NCI-H2081 treated with DMSO at 0.1 percent for 48 hours (cell line): ENCODE measurements around the gene PGGHG.

Source experiments
- DNase-seq: peaks from one replicate; lab custom pipeline; 2025; lab: John Stamatoyannopoulos, UW

PGGHG gene

DNA sequence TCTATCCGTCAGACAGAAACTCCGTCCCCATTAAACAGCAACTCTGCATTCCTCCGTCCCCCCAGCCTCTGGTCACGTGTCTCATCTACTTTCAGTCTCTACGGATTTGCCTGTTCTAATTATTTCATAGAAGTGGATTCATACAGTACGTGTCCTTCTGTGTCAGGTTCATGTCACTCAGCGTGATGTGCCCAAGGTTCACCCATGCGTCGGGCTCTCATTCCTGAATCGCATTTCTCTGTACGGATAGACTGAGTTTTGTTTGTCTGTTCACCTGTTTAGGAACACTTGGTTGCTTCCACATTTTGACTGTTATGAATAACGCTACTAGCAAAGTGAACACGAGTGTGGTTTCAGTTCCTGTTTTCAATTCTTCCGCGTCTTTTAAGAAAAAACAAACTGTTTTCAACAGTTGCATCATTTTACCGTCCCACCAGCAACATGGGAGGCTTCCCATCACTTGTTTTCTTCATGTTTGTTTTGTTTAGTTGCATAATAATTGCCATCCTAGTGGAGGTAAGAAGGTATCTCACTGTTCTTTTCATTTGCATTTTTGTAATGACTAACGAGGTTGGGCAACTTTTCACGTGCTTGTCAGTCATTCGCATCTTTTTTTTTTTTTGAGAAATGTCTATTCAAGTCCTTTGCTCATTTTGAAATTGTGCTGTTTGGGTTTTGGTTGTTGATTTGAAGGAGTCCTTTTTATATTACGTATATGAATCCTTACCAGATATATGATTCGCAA lies 19.6 kb upstream of the PGGHG start:
- DNase-seq = no peak

DNA sequence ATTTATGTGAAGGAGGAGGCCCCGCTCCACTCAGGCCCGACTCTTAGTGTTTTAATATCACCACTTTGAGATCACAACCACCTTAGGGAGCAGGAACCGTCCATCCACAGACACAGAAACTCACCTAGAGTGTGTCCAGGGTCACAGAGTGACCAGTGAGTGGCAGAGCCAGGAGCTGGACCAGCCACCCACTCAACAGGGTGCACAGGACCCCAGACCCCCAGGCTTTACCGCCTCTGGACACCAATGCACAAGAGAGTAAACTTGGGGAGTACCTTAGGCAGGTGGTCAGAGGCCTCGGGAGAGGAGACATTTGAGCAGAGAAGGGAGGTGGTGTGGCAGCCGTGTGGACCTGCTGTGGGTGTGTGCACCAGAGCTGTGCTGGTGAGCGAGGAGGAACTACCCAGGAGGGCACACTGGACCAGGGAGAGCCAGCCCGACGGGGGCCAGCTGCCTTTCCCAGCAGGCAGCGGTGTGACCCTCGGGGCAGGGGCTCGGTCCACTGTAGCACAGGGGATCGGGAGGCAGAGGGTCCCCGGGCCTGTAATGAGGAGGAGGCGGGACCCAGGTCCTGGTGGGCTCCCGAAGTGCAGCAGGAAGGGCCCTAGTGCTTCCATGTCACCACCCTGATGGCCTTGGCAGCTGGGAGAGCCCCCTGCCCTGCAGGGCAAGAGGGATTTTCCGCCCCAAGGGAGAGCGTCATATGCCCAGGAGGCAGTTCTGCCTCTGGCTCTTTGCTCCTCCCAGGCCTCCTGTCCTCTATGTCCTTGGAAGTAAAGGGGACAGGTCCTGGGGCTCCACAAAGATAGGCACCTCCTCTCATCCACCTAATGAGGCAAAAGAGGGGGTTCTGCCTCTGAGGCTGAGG lies 18.2 kb upstream of the PGGHG start:
- no peak for DNase-seq

GRCh38 chr11:271319-271715 lies 17.6 kb upstream of the PGGHG start:
- no peak for DNase-seq

GRCh38 chr11:272195-272930 lies 16.6 kb upstream of the PGGHG start:
- no peak for DNase-seq

- no peak for DNase-seq
Observed at GRCh38 chr11:272931-273198, 16.1 kb upstream of the PGGHG start.

- DNase-seq = no peak
Observed at GRCh38 chr11:276219-276618, 12.7 kb upstream of the PGGHG start.

DNA sequence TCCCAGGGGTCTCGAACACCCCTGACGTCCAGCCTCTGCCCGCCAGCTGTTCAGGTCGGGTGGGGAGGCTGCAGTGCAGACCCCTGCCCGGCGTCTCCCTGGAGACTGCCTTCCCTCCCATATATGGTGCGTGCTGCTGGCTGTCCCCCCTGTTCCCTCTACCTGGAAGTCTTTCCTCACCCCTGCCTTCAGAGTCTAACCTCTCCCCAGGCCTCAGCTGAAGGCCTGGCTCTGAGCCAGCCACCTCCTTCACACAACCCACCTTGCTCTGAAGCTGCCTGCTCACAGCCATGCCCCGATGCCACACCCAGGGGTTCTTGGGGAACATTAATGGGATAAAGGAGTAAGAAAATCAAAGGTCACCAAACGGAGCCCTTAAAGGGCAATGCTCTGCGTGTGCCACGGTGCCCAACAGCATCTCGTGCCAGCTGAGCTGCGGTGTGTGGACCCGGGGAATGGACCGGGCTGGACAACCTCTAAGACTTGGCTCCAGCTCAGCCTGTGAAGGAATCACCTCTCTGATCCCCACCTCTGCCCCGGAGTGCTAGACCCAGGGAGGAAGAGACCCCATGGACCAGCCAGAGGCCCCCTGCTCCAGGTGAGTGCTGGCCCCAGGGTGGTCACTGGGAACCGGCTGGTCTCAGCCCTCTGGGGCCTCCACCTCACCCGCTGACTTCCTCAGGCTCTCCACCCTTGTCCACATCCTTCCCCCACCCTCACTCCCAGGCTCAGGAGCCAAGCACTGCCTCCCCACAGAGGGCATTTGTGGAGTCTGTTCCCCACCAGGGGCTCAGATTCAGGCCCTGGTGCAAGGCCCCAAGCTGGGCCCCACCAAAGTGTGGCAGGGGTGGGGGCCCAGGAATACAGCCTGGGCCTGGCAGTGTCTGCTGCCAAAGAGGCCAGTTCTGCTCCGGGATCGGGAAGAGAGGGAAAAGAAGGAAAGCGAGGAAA lies 10.7 kb upstream of the PGGHG start, which contains the start of gene NLRP6:
Gene NLRP6, plus strand, starts transcription at position 407 of the 951 bp plus-strand sequence. Its CDS starts 163 bp downstream, at position 570.
- no peak for DNase-seq

DNA sequence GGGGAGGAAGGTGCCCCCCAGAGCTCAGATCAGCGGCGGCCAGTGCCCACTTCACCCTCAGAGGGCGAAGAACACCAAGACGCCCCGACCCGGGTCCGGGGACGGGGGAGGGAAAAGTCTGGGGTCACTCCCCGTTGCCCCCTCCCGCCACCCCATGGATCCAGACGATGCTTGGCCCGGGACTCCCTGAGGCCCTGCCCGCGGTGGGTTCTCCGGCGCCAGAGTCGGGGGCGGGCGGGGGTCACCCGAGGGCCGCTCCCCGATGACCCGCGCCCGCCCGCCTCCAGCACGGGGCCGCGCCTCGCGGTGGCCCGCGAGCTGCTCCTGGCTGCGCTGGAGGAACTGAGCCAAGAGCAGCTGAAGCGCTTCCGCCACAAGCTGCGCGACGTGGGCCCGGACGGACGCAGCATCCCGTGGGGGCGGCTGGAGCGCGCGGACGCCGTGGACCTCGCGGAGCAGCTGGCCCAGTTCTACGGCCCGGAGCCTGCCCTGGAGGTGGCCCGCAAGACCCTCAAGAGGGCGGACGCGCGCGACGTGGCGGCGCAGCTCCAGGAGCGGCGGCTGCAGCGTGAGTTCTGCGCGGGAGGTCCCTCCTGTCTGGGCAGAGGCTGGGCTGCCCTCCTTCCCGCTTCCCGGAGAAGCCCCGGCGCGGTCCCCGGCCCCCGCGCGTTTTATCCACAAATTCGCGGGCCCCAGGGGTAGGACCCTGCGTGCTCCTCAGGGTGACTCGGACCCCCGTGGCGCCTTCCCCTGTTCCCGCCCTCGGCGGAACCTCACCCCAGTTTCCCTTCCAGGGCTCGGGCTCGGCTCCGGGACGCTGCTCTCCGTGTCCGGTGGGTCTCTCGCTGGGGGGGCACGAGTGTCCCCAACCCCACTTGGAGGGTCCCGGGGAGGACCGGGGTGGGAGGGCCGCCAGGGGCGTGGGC lies 9.6 kb upstream of the PGGHG start:
- no peak for DNase-seq

DNA sequence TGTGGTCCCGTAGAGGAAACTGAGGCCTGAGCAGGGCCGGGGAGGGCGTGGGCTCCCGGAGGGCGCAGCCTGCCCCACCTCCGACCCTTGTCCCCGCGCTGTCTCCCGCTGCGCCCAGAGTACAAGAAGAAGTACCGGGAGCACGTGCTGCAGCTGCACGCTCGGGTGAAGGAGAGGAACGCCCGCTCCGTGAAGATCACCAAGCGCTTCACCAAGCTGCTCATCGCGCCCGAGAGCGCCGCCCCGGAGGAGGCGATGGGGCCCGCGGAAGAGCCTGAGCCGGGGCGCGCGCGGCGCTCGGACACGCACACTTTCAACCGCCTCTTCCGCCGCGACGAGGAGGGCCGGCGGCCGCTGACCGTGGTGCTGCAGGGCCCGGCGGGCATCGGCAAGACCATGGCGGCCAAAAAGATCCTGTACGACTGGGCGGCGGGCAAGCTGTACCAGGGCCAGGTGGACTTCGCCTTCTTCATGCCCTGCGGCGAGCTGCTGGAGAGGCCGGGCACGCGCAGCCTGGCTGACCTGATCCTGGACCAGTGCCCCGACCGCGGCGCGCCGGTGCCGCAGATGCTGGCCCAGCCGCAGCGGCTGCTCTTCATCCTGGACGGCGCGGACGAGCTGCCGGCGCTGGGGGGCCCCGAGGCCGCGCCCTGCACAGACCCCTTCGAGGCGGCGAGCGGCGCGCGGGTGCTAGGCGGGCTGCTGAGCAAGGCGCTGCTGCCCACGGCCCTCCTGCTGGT lies 8.8 kb upstream of the PGGHG start:
- DNase-seq = no peak

DNA sequence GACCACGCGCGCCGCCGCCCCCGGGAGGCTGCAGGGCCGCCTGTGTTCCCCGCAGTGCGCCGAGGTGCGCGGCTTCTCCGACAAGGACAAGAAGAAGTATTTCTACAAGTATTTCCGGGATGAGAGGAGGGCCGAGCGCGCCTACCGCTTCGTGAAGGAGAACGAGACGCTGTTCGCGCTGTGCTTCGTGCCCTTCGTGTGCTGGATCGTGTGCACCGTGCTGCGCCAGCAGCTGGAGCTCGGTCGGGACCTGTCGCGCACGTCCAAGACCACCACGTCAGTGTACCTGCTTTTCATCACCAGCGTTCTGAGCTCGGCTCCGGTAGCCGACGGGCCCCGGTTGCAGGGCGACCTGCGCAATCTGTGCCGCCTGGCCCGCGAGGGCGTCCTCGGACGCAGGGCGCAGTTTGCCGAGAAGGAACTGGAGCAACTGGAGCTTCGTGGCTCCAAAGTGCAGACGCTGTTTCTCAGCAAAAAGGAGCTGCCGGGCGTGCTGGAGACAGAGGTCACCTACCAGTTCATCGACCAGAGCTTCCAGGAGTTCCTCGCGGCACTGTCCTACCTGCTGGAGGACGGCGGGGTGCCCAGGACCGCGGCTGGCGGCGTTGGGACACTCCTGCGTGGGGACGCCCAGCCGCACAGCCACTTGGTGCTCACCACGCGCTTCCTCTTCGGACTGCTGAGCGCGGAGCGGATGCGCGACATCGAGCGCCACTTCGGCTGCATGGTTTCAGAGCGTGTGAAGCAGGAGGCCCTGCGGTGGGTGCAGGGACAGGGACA lies 8.0 kb upstream of the PGGHG start:
- no peak for DNase-seq

DNA sequence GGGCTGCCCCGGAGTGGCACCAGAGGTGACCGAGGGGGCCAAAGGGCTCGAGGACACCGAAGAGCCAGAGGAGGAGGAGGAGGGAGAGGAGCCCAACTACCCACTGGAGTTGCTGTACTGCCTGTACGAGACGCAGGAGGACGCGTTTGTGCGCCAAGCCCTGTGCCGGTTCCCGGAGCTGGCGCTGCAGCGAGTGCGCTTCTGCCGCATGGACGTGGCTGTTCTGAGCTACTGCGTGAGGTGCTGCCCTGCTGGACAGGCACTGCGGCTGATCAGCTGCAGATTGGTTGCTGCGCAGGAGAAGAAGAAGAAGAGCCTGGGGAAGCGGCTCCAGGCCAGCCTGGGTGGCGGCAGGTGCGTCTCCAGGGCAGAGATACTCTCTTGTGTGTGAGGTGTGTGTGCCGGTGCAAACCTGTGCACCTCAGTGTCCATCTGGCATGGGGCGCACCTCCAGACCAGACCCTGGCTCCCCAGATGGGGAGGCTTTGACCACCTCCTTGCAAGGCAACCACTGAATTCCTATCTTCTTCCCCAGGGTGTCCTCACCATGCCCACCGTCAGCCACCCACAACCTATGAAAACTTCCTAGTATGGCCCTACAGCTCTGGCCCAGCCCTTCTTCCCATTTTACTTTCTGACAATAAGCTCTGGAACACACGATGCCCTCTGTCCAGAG lies 7.3 kb upstream of the PGGHG start:
- no peak for DNase-seq

DNA sequence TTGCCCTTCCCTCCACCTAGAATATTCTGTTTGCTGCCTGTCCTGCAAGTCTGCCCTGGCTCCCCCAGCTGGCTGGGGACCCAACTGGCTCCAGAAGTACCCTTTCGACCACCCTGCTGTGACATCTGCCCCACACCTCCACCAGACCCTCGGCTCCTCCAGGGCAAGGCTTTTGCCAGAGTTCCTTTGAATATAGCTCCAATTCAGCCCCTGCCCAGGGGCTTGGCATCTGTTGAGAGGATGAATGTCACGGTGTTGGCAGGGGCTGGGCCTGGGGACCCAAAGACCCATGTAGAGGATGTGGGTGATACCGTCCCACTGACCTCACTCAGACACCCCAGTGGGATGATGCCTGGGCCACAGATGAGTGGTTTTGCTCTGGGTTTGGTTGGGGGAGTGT lies 6.8 kb upstream of the PGGHG start:
- no peak for DNase-seq

GRCh38 chr11:282630-283360 lies 6.1 kb upstream of the PGGHG start:
- DNase-seq = no peak

GRCh38 chr11:283405-284104 lies 5.4 kb upstream of the PGGHG start:
- no peak for DNase-seq

DNA sequence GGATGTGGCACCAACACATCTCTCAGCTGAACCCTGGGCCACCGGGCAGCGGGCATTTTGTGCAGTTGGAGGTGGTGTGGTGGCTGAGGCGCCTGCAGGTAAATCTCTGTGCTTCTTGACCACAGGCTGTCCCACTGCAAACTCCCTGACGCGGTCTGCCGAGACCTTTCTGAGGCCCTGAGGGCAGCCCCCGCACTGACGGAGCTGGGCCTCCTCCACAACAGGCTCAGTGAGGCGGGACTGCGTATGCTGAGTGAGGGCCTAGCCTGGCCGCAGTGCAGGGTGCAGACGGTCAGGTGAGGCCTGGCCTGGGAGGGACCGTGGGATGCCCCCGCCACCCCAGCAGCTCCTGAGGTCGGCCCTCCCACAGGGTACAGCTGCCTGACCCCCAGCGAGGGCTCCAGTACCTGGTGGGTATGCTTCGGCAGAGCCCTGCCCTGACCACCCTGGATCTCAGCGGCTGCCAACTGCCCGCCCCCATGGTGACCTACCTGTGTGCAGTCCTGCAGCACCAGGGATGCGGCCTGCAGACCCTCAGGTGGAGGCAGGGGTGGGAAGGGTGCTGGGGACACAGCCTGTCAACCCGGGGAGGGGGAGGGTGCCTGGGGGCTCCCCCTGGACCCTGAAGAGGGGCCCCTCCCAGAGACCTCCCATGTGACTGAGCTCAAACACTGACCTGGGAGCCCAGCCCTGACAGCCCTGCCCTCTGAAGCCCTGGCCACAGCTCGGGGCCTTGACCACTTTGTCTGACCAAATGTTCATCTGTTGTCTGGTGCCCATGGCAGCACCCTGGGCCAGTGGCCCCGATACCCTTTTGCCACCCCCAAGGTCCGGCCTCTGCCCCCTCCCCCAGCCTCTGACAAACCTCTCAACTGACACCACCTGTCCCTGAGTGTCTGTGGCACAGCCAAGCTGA lies 4.6 kb upstream of the PGGHG start:
- DNase-seq = no peak
